ENCODE results near the gene RESP18.

Gene RESP18

DNA sequence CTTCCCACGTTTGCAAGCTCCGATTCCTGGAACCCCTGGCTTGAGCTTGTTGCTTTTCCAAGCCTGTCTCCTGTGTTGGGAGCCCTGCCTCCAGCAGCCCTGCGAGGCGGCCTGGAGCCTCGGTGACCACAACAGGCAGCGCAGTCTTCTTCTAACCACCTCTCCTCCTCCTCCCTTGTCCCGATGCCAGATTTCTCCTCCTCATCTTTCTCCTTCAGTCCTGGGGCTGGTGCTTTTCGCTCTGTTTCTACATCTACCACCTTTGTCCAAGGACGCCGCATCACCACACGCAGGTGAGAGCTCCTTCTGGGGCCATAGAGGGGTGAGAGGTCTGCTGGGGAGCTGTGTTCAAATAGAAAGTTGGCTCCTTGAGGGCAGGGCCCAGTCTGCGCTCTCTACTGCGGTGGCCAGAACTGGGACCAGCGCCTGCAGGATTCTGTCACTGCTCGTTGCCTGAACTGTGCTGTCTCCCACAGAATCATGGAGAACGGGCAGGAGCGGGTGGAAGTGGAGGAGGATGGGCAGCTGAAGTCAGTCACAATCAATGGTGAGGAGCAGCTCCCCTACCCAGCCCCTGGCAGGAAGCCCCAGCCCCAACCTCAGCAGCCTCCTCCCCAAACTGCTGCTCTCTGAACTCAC, 49.5 kb downstream of the RESP18 start:
- TF ChIP-seq, protein P1, sequence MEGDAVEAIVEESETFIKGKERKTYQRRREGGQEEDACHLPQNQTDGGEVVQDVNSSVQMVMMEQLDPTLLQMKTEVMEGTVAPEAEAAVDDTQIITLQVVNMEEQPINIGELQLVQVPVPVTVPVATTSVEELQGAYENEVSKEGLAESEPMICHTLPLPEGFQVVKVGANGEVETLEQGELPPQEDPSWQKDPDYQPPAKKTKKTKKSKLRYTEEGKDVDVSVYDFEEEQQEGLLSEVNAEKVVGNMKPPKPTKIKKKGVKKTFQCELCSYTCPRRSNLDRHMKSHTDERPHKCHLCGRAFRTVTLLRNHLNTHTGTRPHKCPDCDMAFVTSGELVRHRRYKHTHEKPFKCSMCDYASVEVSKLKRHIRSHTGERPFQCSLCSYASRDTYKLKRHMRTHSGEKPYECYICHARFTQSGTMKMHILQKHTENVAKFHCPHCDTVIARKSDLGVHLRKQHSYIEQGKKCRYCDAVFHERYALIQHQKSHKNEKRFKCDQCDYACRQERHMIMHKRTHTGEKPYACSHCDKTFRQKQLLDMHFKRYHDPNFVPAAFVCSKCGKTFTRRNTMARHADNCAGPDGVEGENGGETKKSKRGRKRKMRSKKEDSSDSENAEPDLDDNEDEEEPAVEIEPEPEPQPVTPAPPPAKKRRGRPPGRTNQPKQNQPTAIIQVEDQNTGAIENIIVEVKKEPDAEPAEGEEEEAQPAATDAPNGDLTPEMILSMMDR (IDR thresholded peaks at IDR 0.05; ENCODE audit: low read depth, low read length, missing control alignments), result no peak
- no peak overlapping the region for H3K4me3 ChIP-seq (ENCODE audit: low read depth, low read length)
- DNase-seq (ENCODE audit: low read depth), result no peak

DNA sequence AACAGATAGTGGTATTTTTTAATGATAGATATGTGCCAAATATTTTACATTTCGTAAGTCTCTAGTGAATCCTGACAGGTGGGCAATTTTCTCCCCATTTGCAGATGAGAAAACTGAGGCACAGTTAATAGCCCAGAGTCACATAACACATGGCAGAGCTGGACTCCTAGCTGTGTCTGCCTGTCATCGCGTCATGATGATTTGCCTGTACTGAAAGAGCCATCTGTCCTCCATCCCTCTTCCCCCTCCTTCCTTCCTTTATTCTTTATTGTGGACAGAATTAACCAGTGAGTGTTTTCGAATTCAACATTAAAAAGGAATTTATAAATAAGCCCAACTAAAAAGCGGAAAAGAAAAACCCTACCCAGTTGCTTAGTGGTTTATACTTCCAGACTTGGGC, 50.2 kb downstream of the RESP18 start:
- DNase-seq (ENCODE audit: low read depth), result no peak
- TF ChIP-seq, protein P1 (IDR thresholded peaks at IDR 0.05; ENCODE audit: low read depth, low read length, missing control alignments), result no peak
- H3K4me3 ChIP-seq (ENCODE audit: low read depth, low read length), result no peak overlapping the region

DNA sequence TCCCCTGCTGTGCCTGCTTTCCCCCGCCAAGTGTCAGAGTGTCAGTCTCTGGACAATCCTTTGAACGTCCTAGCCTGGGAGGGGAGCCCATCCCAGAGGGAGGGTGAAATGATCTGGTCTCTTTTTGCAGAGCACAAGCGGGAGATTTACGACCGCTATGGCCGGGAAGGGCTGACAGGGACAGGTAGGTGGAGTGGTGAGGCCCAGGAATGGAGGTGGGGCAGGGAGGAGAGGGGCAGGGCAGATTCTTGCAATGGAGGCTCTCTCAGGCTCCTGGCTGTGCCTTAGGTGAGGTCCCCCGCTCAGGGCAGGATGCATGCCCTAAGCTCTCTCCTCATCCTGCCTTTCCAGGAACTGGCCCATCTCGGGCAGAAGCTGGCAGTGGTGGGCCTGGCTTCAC, 51.0 kb downstream of the RESP18 start:
- TF ChIP-seq, protein P1 (IDR thresholded peaks at IDR 0.05; ENCODE audit: low read depth, low read length, missing control alignments), result no peak
- DNase-seq (ENCODE audit: low read depth), result no peak
- no peak overlapping the region for H3K4me3 ChIP-seq (ENCODE audit: low read depth, low read length)

DNA sequence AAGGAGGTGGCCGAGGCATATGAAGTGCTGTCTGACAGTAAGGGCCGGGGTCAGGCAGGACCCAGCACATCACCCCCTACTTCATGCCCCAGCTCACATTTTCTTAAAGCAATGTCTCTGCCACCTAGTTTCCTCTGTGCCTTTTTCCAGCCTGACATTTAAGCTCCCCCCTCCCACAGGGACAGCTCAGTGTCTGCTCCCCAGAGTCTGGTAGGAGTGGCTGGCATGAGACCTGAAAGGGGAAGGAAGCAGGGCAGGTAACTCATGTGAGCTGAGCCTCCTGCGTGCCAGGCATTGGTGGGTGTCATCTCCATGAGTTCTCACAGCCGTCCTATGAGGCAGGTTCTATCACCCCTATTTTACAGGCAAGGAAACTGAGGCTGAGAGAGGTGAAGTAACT, 51.9 kb downstream of the RESP18 start:
- DNase-seq (ENCODE audit: low read depth), result no peak
- no peak overlapping the region; the same call in 1 of the 2 replicates for H3K4me3 ChIP-seq (ENCODE audit: low read depth, low read length)
- TF ChIP-seq, protein P1 (IDR thresholded peaks at IDR 0.05; ENCODE audit: low read depth, low read length, missing control alignments), result no peak

DNA sequence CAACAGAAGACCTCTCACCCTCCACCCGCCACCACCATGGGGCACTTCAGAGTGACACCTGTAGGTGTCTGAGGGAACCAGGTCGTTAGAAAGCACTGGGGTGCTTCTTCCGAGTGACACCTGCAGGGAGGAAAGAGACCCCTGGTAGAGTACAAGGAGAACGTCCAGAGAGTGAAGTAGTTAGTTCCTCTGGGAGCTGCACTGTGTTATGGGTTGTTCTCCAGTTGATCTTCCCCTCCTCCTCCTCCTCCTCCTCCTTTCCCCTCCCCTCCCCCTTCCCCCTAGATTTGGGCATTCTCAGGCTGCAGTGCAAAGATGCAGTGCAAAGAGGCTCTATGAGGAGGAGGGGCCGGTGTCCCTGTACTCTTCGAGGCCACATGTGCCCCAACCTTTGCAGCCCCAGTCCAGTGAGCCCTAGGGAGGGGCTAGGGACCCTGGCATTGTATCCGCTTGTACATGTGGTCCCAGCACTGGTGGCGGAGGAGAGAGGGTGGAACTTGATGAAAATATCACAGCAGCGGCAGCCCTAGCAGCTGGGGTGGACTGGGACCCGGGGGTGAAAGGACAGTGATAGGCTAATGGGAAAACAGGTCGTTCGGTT, 52.5 kb downstream of the RESP18 start:
- TF ChIP-seq, protein P1 (IDR thresholded peaks at IDR 0.05; ENCODE audit: low read depth, low read length, missing control alignments), result peak; percentile 27
- DNase-seq (ENCODE audit: low read depth), result no peak
- peak overlapping the region; percentile 76 for H3K4me3 ChIP-seq (ENCODE audit: low read depth, low read length)

DNA sequence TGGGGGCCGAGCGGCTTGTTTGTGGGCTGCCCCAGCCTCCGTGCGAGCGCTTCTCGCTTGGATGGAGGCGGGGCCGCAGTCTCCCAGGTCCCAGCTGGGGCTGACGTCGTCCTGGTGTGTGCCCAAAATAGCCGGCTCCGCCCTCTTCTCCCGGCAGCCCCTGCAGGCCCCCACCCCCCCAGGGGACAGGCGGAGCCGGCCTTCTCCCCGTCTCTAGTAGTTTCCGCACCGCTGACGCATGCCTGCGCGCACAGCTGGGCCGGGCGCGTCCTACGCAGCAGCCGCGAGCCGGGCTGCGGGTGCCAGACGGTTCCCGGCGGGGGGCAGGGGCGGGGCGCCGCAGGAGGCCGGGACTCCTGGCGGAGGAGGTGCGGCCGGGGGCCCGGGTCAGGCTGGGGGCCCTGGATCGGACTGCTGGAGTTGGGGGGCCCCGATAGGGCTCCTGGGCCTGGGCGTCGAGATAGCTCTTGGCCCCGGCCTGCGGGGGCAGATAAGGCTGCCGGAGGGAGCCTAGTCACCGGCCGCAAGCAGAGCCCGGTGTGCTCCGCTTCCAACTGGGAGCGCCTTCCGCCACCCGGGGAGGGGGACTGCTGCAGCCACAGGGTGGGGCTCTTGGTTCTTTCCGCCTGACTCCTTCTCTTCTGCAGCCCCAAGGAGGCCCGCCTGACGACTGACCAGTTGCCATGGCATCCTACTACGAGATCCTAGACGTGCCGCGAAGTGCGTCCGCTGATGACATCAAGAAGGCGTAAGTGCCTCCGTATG, 53.2 kb downstream of the RESP18 start, which contains the start of gene DNAJB2:
DNAJB2 (plus strand) TSS at position 216 of the 765 bp plus-strand sequence; CDS start at position 684, 468 bp downstream.
- H3K4me3 ChIP-seq (ENCODE audit: low read depth, low read length), result peak within 1 kb of the TSS; percentile 76
- TF ChIP-seq, protein P1 (IDR thresholded peaks at IDR 0.05; ENCODE audit: low read depth, low read length, missing control alignments), result no peak
- peak; percentile 93 for DNase-seq (ENCODE audit: low read depth)
